Mesodermal cell (in vitro differentiated cells): Measurements from ENCODE around the gene VWF. TPM values are rescaled to one million over a fixed set of nuclear protein-coding genes. Genes with fewer than 3 reads are reported as not detected.

Source experiments
- H3K27ac ChIP-seq: 2 replicates; pipeline ENCODE4 v1.7.0; 2013; ENCODE audit warnings: mild to moderate bottlenecking, low read depth, low read length, moderate library complexity; ENCODE audit not compliant: severe bottlenecking
- H3K36me3 ChIP-seq: 2 replicates; pipeline ENCODE4 v1.7.1; 2013; ENCODE audit warnings: mild to moderate bottlenecking, low read length, moderate library complexity; ENCODE audit not compliant: control insufficient read depth, insufficient read depth
- H3K4me1 ChIP-seq: one replicate; pipeline ENCODE4 v1.7.1; 2013; ENCODE audit warnings: mild to moderate bottlenecking, low read length; ENCODE audit not compliant: insufficient read depth, control insufficient read depth, poor library complexity, severe bottlenecking
- H3K4me3 ChIP-seq: 2 replicates; pipeline ENCODE4 v1.7.0; 2013; ENCODE audit warnings: low read length, control low read depth, mild to moderate bottlenecking; ENCODE audit not compliant: insufficient read depth, poor library complexity, severe bottlenecking; ENCODE audit errors: extremely low read depth
- H3K9me3 ChIP-seq: 2 replicates; pipeline ENCODE4 v1.7.1; 2013; ENCODE audit warnings: mild to moderate bottlenecking, low read length, moderate library complexity; ENCODE audit not compliant: control insufficient read depth
- WGBS, 2 experiments: methylation state at CpG; one replicate each; pipeline ENCODE4 v1.1.5; 2013; ENCODE audit warnings: missing lambda C conversion rate in 2 of 2; ENCODE audit not compliant: insufficient coverage in 2 of 2; 5-methylcytosine and 5-hydroxymethylcytosine counted together
- polyA plus RNA-seq, 2 experiments: library from polyadenylated mRNA; stranded (reverse); fragments of 50-300 nt; gene quantifications; one replicate each; pipeline ENCODE4 v1.2.3, GENCODE V29; 2013

The VWF gene
- 4.1 TPM for polyA plus RNA-seq (2013, experiment 1 of 2)
- 3.3 TPM for polyA plus RNA-seq (2013, experiment 2 of 2)

DNA sequence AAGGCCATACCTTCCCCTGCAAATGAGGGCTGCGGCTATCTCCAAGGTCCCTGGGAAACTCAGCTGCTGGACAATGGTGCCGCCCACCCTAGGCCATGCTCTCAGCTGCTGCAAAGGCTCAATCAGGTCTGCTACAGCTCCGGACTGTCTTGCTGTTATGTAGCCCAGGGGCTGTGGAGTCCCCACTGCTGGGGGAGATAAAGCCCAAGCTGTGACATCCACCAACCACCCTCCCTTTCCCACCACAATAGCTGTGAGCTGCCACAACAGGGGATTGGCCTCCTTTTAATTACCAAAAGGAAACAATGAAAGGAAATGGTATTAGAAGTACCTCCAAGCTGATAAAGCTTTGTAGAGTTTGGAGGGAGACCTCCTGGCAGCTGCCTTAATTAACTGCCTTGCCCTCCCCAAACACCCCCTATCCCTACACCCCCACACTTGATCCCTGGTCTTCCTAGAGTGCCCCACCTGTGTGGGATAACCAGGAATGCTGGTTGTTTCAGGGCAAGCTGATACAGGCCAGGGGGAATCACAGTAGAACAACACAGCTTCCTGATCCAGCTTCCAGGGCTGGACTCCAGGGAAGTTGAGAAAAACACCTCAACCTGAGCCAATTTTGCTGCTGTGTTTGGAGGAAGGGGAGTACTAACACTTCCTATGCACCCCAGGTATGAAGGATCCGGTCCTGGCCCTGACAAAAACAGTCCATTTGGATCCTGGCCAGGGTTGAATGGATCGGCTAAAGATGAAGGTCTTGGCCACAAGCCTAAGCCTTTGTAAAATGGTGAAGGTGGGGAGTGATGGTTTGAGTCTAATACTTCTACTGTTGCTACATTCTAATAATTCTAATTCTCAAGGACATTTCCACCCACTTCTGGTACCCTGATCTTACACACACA lies at the start of gene VWF:
Gene VWF, minus strand, starts transcription at position 260 of the 899 bp plus-strand sequence. CDS start 1,474 bp downstream, outside the sequence.
- H3K4me3 ChIP-seq: no peak within 1 kb of the TSS
- WGBS, 2 experiments: 59 to 78% methylated on average over 3 to 4 of the region's 5 CpGs
- no peaks in the 10 kb centered on the region for H3K36me3 ChIP-seq
- no peak within 1 kb of the TSS for H3K27ac ChIP-seq
- no peaks in the 10 kb centered on the region for H3K4me1 ChIP-seq
- H3K9me3 ChIP-seq: no peaks in the 10 kb centered on the region

DNA sequence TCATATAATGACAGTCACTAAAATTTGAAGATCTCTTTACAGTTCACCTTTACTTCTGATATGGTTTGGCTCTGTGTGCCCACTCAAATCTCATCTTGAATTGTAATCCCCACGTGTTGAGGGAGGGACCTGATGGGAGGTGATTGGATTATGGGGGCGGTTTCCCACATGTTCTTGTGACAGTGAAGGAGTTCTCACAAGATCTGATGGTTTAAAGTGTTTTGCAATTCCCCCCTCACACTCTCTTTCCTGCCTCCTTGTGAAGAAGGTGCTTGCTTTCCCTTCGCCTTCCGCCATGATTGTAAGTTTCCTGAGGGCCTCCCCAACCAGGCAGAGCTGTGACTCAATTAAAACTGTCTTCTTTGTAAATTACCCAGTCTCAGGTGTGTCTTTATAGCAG lies 48.4 kb upstream of the VWF start:
- Histone ChIP-seq H3K9me3 (no peaks in the 10 kb centered on the region), H3K36me3 (no peaks in the 10 kb centered on the region), H3K4me1 (peaks cover 17% of the 10 kb centered on the region), H3K4me3 (no peak overlapping the region), H3K27ac (no peak overlapping the region)
- WGBS, 2 experiments: 92 to 94% methylated on average over 2 of the region's 4 CpGs

- H3K27ac ChIP-seq: no peak overlapping the region
- 94% methylated on average over 14 to 15 of the region's 15 CpGs for WGBS, 2 experiments
- no peaks in the 10 kb centered on the region for H3K36me3 ChIP-seq
Measured at GRCh38 chr12:6172086-6172485, 47.6 kb upstream of the VWF start.

GRCh38 chr12:6171409-6172015 lies 47.0 kb upstream of the VWF start:
- Histone ChIP-seq H3K27ac (no peak overlapping the region), H3K36me3 (no peaks in the 10 kb centered on the region)
- 98% methylated on average over 18 to 21 of the region's 21 CpGs for WGBS, 2 experiments

More at GRCh38 chr12:6172086-6172485, 47.6 kb upstream of the VWF start:
- peaks cover 23% of the 10 kb centered on the region for H3K4me1 ChIP-seq
- no peaks in the 10 kb centered on the region for H3K9me3 ChIP-seq
- no peak overlapping the region for H3K4me3 ChIP-seq

GRCh38 chr12:6167327-6168280 lies 43.1 kb upstream of the VWF start:
- Histone ChIP-seq H3K4me3 (no peak overlapping the region), H3K27ac (peak overlapping the region; percentile 98)
- 75 to 77% methylated on average over 7 to 9 of the region's 17 CpGs for WGBS, 2 experiments

More at GRCh38 chr12:6171409-6172015, 47.0 kb upstream of the VWF start:
- no peak overlapping the region for H3K4me3 ChIP-seq
- H3K9me3 ChIP-seq: no peaks in the 10 kb centered on the region
- peaks cover 27% of the 10 kb centered on the region for H3K4me1 ChIP-seq

DNA sequence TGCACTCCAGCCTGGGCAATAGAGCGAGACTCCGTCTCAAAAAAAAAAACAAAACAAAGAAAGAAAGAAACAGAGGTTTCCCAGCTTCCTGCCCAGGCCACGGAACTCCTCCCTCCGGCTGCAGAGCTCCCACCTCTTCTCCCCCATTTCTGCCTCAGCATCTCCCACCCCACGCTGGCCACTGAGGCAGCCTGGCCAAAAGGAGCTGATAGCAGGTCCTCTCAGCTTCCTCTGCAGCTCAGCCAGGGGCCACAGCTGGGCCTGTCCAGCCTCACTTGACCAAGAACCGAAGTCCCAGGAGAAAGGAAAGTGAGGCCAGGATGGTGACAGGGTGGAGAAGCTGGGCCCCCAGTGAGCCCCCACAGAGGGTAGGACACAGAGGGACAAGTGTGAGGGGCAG lies 42.3 kb upstream of the VWF start:
- H3K4me3 ChIP-seq: no peak overlapping the region
- 100% methylated on average over 5 of the region's 6 CpGs; no CpG with 5 or more reads in 1 of the 2 experiments for WGBS, 2 experiments
- H3K9me3 ChIP-seq: no peaks in the 10 kb centered on the region
- H3K27ac ChIP-seq: peak overlapping the region; percentile 98
- no peaks in the 10 kb centered on the region for H3K36me3 ChIP-seq
- peaks cover 29% of the 10 kb centered on the region for H3K4me1 ChIP-seq

More at GRCh38 chr12:6167327-6168280, 43.1 kb upstream of the VWF start:
- H3K9me3 ChIP-seq: no peaks in the 10 kb centered on the region
- H3K36me3 ChIP-seq: no peaks in the 10 kb centered on the region
- H3K4me1 ChIP-seq: peaks cover 29% of the 10 kb centered on the region

DNA sequence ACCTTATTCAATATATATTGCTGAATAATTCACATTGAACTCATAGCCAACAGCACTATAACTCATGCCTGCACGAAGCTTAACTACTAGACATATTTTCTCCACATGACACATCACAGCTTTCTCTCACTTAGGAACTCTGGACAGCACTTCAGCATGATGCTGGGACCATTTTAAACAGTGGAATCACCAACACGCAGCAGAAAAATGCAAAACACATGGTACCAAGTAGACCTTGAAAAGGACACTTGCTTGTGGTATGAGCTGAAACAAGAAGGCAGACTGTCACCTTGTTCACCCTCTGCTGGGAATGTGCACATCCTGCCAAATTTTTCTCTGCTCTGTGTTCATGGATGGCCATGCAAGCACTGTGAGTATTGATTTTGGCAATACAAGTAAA lies 40.9 kb upstream of the VWF start:
- no peak overlapping the region for H3K27ac ChIP-seq
- no peaks in the 10 kb centered on the region for H3K36me3 ChIP-seq
- peaks cover 40% of the 10 kb centered on the region for H3K4me1 ChIP-seq
- H3K9me3 ChIP-seq: no peaks in the 10 kb centered on the region
- 91 to 100% methylated on average over 1 to 2 of the region's 2 CpGs for WGBS, 2 experiments
- H3K4me3 ChIP-seq: no peak overlapping the region

- WGBS, 2 experiments: 84 to 87% methylated on average over 5 to 6 of the region's 8 CpGs
- Histone ChIP-seq H3K4me3 (no peak overlapping the region), H3K9me3 (no peaks in the 10 kb centered on the region), H3K4me1 (peaks cover 38% of the 10 kb centered on the region), H3K36me3 (no peaks in the 10 kb centered on the region), H3K27ac (no peak overlapping the region)
Measured at GRCh38 chr12:6163416-6164060, 39.1 kb upstream of the VWF start.

- peaks cover 28% of the 10 kb centered on the region for H3K4me1 ChIP-seq
- WGBS, 2 experiments: 82 to 83% methylated on average over 9 to 10 of the region's 16 CpGs
- H3K9me3 ChIP-seq: no peaks in the 10 kb centered on the region
Measured at GRCh38 chr12:6161124-6161882, 36.8 kb upstream of the VWF start.

More at GRCh38 chr12:6161124-6161882, 36.8 kb upstream of the VWF start:
- Histone ChIP-seq H3K36me3 (no peaks in the 10 kb centered on the region), H3K27ac (peak overlapping the region; percentile 16), H3K4me3 (no peak overlapping the region)
